C1 segment of cervical spinal cord (tissue), 14 donors: Measurements from ENCODE around the gene MLNR.

Experiments used
- DNase-seq, 14 donors: peaks; one replicate each; lab custom pipeline; 2025; lab: John Stamatoyannopoulos, UW

Gene MLNR

DNA sequence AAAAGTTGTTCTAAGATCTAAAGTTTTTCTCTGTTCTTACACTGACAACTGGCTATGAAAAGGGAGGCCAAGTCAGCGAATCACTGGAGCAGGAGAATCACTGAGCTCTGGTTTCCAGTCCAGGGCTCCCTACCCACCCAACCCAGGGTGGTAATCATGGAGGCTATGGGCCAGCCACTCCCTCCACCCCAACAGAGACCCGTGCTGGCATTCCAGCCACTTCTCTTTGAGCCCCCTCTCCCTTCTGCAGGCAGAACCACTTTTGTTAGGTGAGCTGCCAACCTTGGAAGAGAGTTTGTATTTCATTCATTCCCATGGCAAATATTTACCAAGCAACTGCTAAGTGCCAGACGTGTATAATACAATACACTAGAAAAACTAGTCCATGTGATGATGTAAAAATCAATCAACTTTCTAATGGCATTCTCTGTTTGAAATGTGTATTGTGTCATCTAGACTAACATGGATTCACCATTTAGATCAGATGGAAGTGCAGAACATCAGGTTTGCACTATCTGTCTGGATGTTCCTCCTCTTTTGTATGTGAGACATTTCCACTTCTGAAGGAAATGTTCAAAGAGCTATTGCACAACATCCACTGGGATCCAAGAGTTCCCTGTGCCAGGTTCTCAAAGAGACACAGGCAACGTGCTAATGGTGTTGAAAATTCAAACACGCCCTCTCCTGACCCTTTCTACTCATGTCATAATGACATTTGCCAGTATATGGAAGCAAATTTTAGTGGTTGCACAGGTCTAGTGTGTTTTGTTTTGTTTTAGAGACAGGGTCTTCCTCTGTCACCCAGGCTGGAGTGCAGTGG is 5.3 kb downstream of the MLNR start:
- no peak for DNase-seq

DNA sequence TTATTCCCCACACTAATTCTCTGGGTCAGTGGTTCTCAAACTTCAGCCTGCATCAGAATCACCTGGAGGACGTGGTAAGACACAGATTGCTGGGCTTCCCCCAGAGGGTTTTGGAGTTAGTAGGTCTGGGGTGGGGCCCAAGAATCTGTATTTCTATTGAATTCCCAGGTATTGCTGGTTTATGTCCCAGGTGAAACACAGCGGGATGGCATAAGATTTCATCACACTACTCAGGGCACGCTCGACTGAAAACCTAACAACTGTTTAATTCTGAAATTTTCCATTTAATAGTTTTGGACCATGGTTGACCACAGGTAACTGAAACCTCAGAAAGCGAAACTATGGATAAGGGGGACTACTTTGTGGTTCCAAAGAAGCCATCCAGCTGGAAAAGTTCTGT is 6.5 kb downstream of the MLNR start:
- no peak for DNase-seq

DNA sequence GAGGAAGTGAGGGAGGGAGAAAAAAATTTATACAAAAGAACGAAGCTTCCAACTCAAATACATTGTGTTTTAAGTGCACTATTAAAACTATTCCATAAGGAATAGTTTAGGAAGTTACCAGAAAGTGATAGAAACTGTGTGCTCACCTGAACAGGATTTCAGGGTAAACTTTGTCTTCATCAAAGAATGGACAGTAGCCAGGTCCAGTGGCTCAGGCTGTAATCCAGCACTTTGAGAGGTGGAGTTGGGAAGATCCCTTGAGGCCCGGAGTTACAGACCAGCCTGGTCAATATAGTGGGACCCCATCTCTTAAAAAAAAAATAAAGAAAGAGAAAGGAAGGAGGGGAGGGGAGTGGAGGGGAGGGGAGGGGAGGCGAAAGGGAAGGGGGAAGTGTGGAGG is 14.6 kb downstream of the MLNR start:
- no peak for DNase-seq

DNA sequence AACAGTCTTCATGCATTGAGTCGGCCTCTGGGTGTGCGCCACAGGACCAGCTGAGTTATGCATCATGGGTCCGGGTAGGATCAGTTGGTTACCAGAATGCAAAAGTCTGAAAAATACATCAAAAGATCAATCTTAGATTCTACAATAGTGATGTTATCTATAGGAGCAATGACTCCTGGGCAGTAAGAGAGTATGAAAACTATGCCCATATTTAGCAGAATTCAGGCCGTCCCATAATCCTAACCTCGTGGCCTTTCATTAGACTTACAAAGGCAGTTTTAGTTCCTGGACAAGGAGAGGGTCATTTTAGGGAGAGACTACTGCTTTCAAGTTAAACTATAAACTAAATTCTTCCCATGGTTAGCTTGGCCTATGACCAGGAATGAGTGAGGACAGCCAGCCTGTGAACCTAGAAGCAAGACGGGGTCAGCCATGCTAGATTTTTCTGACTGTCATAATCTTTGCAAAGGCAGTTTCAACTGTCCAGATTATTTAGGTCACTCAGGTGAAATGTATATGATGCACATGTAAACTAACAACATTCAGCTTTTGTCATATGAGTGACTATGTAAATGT is 15.8 kb downstream of the MLNR start:
- no peak for DNase-seq

DNA sequence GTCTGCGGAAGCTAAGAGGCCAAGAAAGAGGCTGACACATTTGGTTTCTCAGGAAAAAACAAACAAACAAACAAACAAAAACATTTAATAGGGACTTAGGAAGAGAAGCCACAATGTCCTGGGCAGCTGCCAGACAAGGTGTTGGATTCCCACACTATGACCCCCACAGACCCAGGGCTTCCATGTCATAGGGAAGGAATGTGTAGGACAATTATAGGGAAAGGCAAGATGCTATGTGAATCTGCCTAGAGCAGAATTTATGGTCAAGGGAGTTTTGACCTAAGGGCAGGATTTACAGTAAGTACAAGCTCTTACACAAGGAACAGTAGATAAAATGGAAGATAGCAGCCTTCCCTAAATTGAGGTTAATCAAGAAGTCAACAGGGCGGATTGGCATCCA is 18.5 kb downstream of the MLNR start:
- no peak for DNase-seq

GRCh38 chr13:49240017-49240416 is 19.9 kb downstream of the MLNR start:
- no peak for DNase-seq

DNA sequence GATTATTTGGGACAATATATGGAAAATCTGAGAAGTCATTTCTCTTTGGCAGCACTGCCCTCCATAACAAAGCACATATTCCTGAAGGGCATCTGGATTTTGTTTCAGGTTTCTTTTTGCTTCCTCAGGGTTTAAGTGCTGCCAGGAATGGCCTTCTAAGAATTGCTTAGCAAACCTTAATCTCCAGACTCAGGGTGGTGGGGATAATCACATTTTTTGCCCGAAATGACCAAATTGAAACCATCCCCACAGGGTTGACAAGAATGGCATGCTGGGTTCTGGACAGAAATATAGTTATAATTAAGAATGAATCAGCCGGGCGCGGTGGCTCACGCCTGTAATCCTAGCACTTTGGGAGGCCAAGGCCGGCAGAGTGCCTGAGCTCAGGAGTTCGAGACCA is 21.2 kb downstream of the MLNR start:
- no peak for DNase-seq

- DNase-seq: no peak
Measured at GRCh38 chr13:49245101-49245500, 25.0 kb downstream of the MLNR start.

- DNase-seq: no peak
Measured at GRCh38 chr13:49246850-49247642, 26.9 kb downstream of the MLNR start.

DNA sequence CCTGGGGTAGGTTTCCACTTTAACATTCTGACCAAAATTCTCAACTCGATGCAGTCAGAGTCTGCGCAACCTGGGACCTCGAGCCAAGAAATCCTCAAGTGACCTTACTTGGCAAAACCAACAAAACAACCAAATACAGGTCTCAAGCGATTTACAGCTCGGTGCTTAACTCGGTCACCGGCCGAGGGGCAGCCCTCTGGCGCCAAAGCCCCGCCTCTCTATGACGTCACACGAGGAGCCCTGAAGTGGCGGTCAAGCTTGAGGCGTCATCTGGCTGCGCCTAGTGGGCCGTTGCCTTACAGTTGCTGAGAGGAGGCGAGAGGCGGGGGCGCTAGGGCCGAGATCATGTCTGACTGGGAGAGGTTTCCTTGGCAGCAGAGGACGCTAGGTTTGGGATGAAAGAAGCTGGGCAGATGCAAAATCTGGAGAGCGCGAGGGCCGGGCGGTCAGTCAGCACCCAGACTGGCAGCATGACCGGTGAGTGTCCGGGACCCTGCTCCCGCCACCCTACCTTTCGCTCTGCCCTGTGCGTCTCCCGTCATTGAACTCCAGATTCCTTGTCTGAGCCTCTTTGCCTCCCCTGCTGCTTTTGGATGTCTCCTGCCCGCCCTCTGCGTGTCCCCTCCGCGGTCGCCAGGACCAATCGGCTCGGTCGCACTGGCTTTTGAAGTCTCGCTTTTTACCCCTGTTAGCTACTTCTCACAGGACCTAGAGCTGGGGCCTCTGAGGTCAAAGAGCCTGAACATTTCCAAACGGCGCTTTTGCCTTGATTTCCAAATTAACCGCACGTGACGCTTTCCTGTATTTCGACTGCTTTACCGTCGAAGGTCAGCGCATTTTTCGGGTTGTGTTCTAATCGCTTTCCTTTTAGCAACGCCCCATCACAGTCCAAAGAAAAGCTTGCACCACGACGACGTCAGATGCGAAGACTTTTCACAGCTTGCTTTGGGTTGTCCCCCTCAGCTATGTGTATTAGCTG is 27.8 kb downstream of the MLNR start, which contains the start of gene CDADC1:
Gene CDADC1 (plus strand): TSS at position 283 of the 979 bp plus-strand sequence. CDS start 113 bp downstream, at position 396.
- peak; percentile 66 to 94 (median 90) for DNase-seq

DNA sequence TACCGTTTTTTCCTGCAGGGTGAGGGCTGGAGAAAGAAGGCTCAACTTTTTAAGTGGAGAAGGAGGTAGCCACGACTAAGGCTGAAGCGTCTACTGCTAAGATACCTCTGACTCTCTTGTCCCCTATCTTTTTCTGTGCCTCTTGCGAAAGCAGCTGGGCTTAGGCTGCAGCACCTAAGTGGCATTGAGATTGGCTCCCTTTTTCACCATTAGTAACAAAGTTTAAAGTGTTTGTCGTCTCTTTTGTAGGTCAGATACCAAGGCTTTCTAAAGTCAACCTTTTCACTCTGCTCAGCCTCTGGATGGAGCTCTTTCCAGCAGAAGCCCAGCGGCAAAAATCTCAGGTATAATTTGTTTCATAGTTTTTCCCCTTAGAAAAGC is 28.5 kb downstream of the MLNR start:
- DNase-seq: peak in 5 of 14 donors; percentile 32 to 54 (median 42)

DNA sequence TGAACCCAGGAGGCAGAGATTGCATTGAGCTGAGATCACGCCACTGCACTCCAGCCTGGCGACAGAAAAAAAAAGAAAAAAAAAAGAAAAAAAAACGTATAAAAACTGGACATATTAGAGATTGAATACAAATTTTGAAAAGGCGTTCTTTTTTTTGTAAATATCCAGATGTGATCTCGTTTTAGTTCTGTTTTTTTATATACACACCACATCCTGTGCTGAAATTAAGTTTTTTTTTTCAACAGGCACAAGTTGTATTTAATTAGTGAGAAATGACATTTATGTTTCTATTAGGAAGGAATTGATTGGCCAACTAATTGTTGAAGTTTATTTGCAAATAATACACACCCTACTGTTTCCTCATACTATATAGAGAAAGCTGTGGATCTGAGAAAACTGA is 31.2 kb downstream of the MLNR start:
- no peak for DNase-seq

DNA sequence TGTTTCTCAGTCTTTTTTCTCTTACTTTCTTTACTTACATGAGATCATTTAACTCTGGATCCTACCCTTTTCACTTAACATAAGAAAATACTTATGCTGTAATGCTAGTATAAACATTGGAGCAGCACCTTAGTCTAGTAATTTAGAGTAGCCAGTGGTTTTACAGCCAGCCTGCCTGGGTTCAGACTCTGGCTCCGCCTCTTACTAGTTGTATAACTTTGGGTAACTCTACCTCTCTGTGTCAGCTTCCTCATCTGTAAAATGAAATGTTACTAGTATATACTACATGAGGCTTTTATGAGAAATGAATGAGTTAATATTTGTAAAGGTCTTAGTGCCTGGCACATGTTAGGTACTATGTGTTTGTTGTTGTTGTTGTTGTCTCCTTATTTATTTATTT is 33.2 kb downstream of the MLNR start:
- DNase-seq: no peak

DNA sequence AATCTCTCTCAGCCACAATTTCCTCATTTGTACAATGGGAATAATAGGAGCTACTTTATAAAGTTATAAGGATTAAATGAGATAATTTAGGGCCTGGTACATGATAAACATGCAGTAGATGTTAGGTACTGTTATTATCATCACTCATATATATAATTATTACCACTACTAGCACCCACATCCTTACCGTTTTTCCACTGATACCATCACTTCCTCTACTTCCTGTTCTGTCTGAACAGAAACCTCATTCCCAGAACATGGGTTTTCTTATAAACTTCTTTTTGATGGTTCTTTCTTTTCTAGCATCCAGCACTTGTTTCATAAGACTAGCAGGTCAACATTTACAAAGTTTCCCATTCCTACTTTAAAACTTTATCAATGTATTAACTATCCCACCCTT is 33.9 kb downstream of the MLNR start:
- no peak for DNase-seq

GRCh38 chr13:49256841-49257240 is 36.7 kb downstream of the MLNR start:
- no peak for DNase-seq

- no peak for DNase-seq
Measured at GRCh38 chr13:49258089-49258796, 38.1 kb downstream of the MLNR start.

DNA sequence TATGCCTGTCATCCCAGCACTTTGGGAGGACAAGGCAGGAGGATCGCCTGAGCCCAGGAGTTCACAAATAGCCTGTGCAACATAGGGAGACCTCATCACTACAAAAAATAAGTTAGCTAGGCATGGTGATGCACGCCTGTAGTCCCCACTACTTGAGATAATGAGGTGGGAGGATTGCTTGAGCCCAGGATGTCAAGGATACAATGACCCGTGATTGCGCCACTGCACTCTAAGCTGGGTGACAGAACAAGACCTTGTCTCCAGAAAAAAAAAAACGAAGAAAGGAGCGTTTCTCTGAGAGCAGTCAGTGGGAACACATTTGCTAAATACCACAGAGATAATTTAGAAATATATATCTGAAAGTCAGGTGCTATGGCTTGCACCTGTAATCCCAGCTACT is 39.4 kb downstream of the MLNR start:
- DNase-seq: no peak

GRCh38 chr13:49262634-49263033 is 42.5 kb downstream of the MLNR start:
- DNase-seq: no peak

DNA sequence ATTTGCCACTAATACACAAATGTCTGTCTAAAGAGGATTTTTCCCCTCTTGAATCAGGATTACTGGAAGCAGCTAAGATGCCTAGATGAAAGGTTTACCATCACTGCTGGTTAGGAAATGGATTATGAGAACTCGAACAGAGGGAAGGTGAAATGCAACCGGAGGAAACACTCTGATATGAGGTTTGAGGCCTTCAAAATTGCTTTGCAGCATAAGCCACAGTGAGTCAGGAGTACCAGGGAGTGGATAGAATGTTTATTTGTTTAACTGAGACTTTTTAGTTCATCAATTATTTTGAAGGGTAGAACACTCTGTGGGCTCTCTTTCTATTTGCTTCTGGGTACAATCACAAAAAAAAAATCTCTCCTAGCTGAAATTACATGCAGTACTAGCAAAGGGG is 45.7 kb downstream of the MLNR start:
- no peak for DNase-seq

GRCh38 chr13:49271264-49271663 is 51.1 kb downstream of the MLNR start:
- no peak for DNase-seq
